Stimulated activated naive CD8-positive, alpha-beta T cell treated with anti-CD3 and anti-CD28 coated beads, Interleukin-15, Interleukin-2, amounts not matched to agents 100 ng/mL and 50 ng/mL, for 24 hours (primary cell): ENCODE results near the gene PAQR5.
A peak's percentile ranks its signal among the peaks of the same experiment; 100 is the strongest.
"Not testable (repeated sequence)": the region's sequence is repeated elsewhere in the genome, so short reads cannot be mapped to it uniquely, and the experiment has no call there.

Experiments used
- H3K27ac Mint-ChIP-seq: one replicate; pipeline ENCODE4 v1.8.0; 2021; ENCODE audit warnings: mild to moderate bottlenecking, mixed read lengths
- H3K27me3 Mint-ChIP-seq: one replicate; pipeline ENCODE4 v1.8.0; 2021; ENCODE audit warnings: mixed read lengths
- H3K36me3 Mint-ChIP-seq: one replicate; pipeline ENCODE4 v1.8.0; 2021; ENCODE audit warnings: low read depth, mixed read lengths
- H3K4me1 Mint-ChIP-seq: one replicate; pipeline ENCODE4 v1.8.0; 2021; ENCODE audit warnings: low read depth, mixed read lengths
- H3K4me3 Mint-ChIP-seq: one replicate; pipeline ENCODE4 v1.8.0; 2021; ENCODE audit warnings: mild to moderate bottlenecking, mixed read lengths
- H3K9me3 Mint-ChIP-seq: one replicate; pipeline ENCODE4 v1.8.0; 2021; ENCODE audit warnings: mixed read lengths

Gene PAQR5

GRCh38 chr15:69380100-69380725 is 81.5 kb downstream of the PAQR5 start:
- Mint-ChIP-seq H3K27me3 (no peaks in the 10 kb centered on the region), H3K36me3 (no peaks in the 10 kb centered on the region), H3K9me3 (no peaks in the 10 kb centered on the region), H3K4me1 (no peaks in the 10 kb centered on the region), H3K27ac (no peak overlapping the region), H3K4me3 (no peak overlapping the region)

DNA sequence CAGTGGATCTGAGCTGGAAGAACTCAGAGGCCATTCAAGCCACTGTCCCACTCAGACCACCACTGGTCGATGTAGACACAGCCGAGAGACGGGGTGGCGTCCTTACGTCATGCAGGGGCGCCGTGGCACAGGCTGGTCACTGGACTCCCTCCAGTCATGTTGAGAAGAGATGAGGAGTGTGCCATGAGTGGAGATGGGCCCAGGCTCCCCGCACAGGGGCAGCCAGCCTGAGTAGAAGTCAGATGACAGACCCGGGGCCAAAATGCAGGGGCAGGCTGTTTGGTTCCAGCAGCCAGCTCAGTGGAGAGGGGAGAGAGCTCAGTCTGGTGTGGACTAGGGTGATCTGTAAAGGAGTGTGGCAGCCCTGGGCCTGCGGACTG is 82.0 kb downstream of the PAQR5 start:
- H3K27me3 Mint-ChIP-seq = no peaks in the 10 kb centered on the region
- no peak overlapping the region for H3K4me3 Mint-ChIP-seq
- H3K9me3 Mint-ChIP-seq = no peaks in the 10 kb centered on the region
- no peaks in the 10 kb centered on the region for H3K36me3 Mint-ChIP-seq
- no peaks in the 10 kb centered on the region for H3K4me1 Mint-ChIP-seq
- H3K27ac Mint-ChIP-seq = no peak overlapping the region

DNA sequence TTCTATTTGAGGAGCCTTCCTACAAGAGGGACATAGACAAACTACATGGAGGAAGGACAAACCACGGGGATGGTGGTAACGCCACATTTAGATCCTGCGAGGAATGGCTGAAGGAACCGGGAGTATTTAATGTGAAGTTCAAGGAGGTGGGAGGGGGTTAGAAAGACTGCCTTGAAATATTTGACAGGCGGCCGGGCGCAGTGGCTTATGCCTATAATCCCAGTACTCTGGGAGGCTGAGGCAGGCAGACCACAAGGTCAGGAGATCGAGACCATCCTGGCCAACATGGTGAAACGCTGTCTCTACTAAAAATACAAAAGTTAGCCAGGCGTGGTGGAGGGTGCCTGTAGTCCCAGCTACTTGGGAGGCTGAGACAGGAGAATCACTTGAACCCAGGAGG is 83.5 kb downstream of the PAQR5 start:
- not testable (repeated sequence) for H3K27ac Mint-ChIP-seq, H3K36me3 Mint-ChIP-seq

GRCh38 chr15:69384066-69384465 is 85.4 kb downstream of the PAQR5 start:
- H3K4me1 Mint-ChIP-seq, H3K9me3 Mint-ChIP-seq, H3K27me3 Mint-ChIP-seq: not testable (repeated sequence)

More for the DNA sequence above, 83.5 kb downstream of the PAQR5 start:
- not testable (repeated sequence) for H3K27me3 Mint-ChIP-seq, H3K4me1 Mint-ChIP-seq, H3K9me3 Mint-ChIP-seq, H3K4me3 Mint-ChIP-seq

DNA sequence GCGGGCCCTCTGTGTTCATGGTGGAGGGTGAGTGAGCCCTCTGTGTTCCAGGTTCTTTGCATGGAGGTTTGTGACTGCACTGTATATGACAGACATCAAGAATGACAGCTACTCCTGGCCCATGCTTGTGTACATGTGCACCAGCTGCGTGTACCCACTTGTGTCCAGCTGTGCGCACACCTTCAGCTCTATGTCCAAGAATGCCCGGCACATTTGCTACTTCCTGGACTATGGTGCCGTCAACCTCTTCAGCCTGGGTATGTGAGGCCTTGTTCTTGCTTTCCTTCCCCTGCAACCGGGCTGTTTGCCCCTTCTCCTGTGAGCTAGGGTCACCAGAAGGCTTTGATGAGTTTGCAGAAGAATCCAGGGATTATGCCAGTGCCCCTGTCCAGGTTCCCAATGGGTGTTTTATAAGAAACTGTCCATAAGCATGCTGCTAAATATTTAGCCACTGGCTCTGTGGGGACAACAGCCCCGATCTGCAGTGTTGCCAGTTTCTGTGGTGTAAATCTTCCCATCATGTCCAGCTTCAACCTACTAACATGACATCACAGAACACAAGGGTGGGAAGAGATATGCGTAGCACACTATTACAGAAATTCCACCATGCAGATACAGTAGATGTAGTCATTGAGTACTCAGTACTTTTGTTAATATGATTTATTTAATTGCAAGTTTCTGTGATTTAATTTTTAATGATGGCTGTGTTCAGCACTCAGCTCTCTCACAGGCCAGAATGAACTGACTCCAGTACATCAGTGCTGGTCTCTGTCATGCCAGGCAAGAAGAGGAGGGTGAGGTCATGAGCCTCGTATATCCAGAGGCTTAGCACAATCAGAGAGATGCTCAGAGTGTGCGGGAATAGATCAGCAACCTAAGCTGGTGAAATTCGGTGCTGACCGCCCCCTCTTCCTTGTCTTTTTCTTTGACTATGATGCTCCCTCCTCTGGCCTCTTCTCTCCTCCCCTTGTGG is 86.2 kb downstream of the PAQR5 start:
- no peak overlapping the region for H3K27ac Mint-ChIP-seq
- H3K4me1 Mint-ChIP-seq = no peaks in the 10 kb centered on the region
- no peak overlapping the region for H3K4me3 Mint-ChIP-seq
- no peaks in the 10 kb centered on the region for H3K36me3 Mint-ChIP-seq
- H3K27me3 Mint-ChIP-seq = no peaks in the 10 kb centered on the region
- H3K9me3 Mint-ChIP-seq = no peaks in the 10 kb centered on the region

More at GRCh38 chr15:69384066-69384465, 85.4 kb downstream of the PAQR5 start:
- not testable (repeated sequence) for H3K4me3 Mint-ChIP-seq, H3K27ac Mint-ChIP-seq, H3K36me3 Mint-ChIP-seq

DNA sequence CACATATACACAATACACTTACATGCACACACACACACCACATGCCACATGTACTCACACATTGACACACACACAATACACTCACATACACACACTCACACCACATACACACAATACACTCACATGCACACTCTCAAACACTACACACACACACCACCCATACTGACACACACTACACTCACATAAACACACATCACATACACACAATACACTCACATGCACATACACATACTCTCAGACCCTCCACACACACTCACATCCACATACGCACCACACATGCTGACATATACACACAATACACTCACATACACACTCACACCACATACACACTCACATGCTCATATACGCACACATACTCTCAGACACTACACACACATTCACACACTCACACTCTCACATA is 87.1 kb downstream of the PAQR5 start:
- Mint-ChIP-seq H3K9me3 (no peaks in the 10 kb centered on the region), H3K4me1 (no peaks in the 10 kb centered on the region), H3K36me3 (no peaks in the 10 kb centered on the region), H3K27ac (no peak overlapping the region), H3K4me3 (no peak overlapping the region), H3K27me3 (no peaks in the 10 kb centered on the region)

- H3K27me3 Mint-ChIP-seq = no peaks in the 10 kb centered on the region
- H3K4me1 Mint-ChIP-seq = no peaks in the 10 kb centered on the region
- no peak overlapping the region for H3K27ac Mint-ChIP-seq
- H3K36me3 Mint-ChIP-seq = no peaks in the 10 kb centered on the region
- no peak overlapping the region for H3K4me3 Mint-ChIP-seq
- H3K9me3 Mint-ChIP-seq = no peaks in the 10 kb centered on the region
Observed at GRCh38 chr15:69386284-69386683, 87.6 kb downstream of the PAQR5 start.

DNA sequence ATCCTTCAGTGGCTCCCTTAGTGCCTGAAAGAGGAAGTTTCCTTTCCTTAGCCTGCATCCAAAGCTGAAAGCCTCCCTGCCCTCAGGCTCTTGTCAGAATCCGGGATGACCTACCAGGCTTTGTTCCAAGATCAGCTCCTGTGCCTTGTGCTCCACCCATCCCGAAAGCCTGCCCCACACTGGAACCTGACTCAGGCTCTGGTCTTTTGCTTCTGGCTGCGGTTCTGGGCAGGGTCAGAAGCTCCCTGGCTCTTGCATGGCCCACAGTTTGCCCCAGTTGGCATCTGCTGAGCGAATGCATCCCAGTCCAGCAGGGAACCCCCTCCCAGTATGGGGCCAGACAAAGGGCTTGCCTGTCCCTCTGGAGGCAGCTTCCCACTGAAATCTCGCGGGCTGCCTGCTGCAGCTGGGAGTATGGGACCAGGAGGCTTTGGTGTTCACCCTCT is 89.6 kb downstream of the PAQR5 start:
- no peaks in the 10 kb centered on the region for H3K9me3 Mint-ChIP-seq
- no peak overlapping the region for H3K4me3 Mint-ChIP-seq
- no peaks in the 10 kb centered on the region for H3K36me3 Mint-ChIP-seq
- no peaks in the 10 kb centered on the region for H3K27me3 Mint-ChIP-seq
- H3K4me1 Mint-ChIP-seq = no peaks in the 10 kb centered on the region
- H3K27ac Mint-ChIP-seq = no peak overlapping the region

DNA sequence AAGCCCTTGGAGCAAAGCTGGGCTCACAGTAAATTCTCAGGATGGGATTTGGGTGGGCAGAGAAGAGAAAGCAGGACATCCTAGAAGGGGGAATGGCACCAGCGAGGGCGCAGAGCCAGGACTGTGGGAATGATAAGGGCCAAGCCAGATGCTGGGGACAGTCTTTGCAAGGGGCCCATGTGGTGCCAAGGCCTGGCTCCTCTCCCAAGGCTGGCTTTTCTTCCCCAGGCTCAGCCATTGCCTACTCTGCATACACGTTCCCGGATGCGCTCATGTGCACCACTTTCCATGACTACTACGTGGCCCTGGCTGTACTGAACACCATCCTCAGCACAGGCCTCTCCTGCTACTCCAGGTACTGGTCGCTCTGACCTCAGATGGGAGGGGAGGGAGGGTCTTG is 90.7 kb downstream of the PAQR5 start:
- Mint-ChIP-seq H3K27me3 (no peaks in the 10 kb centered on the region), H3K36me3 (no peaks in the 10 kb centered on the region), H3K4me3 (no peak overlapping the region), H3K9me3 (no peaks in the 10 kb centered on the region), H3K4me1 (peaks cover 5% of the 10 kb centered on the region), H3K27ac (no peak overlapping the region)

GRCh38 chr15:69390575-69390974 is 91.9 kb downstream of the PAQR5 start:
- H3K27ac Mint-ChIP-seq = no peak overlapping the region
- peaks cover 7% of the 10 kb centered on the region for H3K4me1 Mint-ChIP-seq
- H3K4me3 Mint-ChIP-seq = no peak overlapping the region
- no peaks in the 10 kb centered on the region for H3K36me3 Mint-ChIP-seq
- H3K27me3 Mint-ChIP-seq = no peaks in the 10 kb centered on the region
- H3K9me3 Mint-ChIP-seq = no peaks in the 10 kb centered on the region

- H3K4me3 Mint-ChIP-seq = no peak overlapping the region
- no peaks in the 10 kb centered on the region for H3K27me3 Mint-ChIP-seq
Observed at GRCh38 chr15:69391046-69391757, 92.5 kb downstream of the PAQR5 start.

DNA sequence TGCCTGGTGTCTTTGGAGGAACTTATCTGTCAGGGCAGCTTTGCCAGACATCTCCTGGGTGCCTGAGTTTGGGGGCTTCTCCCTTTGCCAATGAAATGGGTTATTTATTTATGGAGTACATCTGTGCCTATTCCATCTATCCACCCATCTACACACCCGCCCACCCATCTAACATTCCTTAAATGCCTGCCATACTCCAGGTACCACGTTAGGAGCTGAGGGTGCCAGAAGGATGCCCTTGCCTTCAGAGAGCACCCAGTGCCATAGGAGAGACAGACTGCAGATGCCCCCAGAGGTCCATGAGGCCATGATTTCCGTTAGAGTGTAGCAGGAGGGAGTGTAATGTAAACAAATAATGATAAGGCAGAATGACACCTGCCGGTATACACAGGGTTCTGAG is 93.6 kb downstream of the PAQR5 start:
- H3K9me3 Mint-ChIP-seq = no peaks in the 10 kb centered on the region
- no peak overlapping the region for H3K4me3 Mint-ChIP-seq
- H3K27me3 Mint-ChIP-seq = no peaks in the 10 kb centered on the region
- H3K4me1 Mint-ChIP-seq = peaks cover 7% of the 10 kb centered on the region
- no peaks in the 10 kb centered on the region for H3K36me3 Mint-ChIP-seq
- H3K27ac Mint-ChIP-seq = no peak overlapping the region

More at GRCh38 chr15:69391046-69391757, 92.5 kb downstream of the PAQR5 start:
- Mint-ChIP-seq H3K4me1 (peaks cover 7% of the 10 kb centered on the region), H3K36me3 (no peaks in the 10 kb centered on the region), H3K9me3 (no peaks in the 10 kb centered on the region), H3K27ac (no peak overlapping the region)

GRCh38 chr15:69393831-69394491 is 95.2 kb downstream of the PAQR5 start:
- H3K4me1 Mint-ChIP-seq = peaks cover 7% of the 10 kb centered on the region
- H3K9me3 Mint-ChIP-seq = no peaks in the 10 kb centered on the region
- H3K4me3 Mint-ChIP-seq = no peak overlapping the region
- H3K27me3 Mint-ChIP-seq = no peaks in the 10 kb centered on the region
- H3K36me3 Mint-ChIP-seq = no peaks in the 10 kb centered on the region
- peak overlapping the region; percentile 38 for H3K27ac Mint-ChIP-seq

GRCh38 chr15:69394556-69395282 is 96.0 kb downstream of the PAQR5 start:
- H3K4me1 Mint-ChIP-seq = peaks cover 7% of the 10 kb centered on the region
- H3K36me3 Mint-ChIP-seq = no peaks in the 10 kb centered on the region
- peak overlapping the region; percentile 38 for H3K27ac Mint-ChIP-seq
- no peak overlapping the region for H3K4me3 Mint-ChIP-seq
- no peaks in the 10 kb centered on the region for H3K9me3 Mint-ChIP-seq
- no peaks in the 10 kb centered on the region for H3K27me3 Mint-ChIP-seq
